HG03558 (cell line): ENCODE results near the gene WDR27.

Source experiments
- ATAC-seq: cut with Tn5 transposase; IDR thresholded peaks from one replicate; pipeline ENCODE4 v1.9.1; 2021; ENCODE audit warnings: moderate number of reproducible peaks; ENCODE audit not compliant: unreplicated experiment; ENCODE audit errors: extremely low read depth

WDR27 gene

GRCh38 chr6:169424149-169424804 is 277.6 kb downstream of the WDR27 start:
- no peak for ATAC-seq

- ATAC-seq: no peak
Observed at GRCh38 chr6:169421586-169422264, 280.1 kb downstream of the WDR27 start.

- ATAC-seq: no peak
Observed at GRCh38 chr6:169420912-169421543, 280.8 kb downstream of the WDR27 start.

GRCh38 chr6:169417101-169417500 is 284.7 kb downstream of the WDR27 start:
- no peak for ATAC-seq

- ATAC-seq: no peak
Observed at GRCh38 chr6:169416249-169416648, 285.6 kb downstream of the WDR27 start.

- no peak for ATAC-seq
Observed at GRCh38 chr6:169415179-169415578, 286.6 kb downstream of the WDR27 start.

GRCh38 chr6:169411722-169412121 is 290.1 kb downstream of the WDR27 start:
- no peak for ATAC-seq

- no peak for ATAC-seq
Observed at GRCh38 chr6:169411296-169411695, 290.5 kb downstream of the WDR27 start.

- no peak for ATAC-seq
Observed at GRCh38 chr6:169409742-169410312, 292.0 kb downstream of the WDR27 start.

- no peak for ATAC-seq
Observed at GRCh38 chr6:169407325-169407724, 294.5 kb downstream of the WDR27 start.
